IMR-90 (cell line): ENCODE results near the gene MAP3K3. TPM values are rescaled to one million over a fixed set of nuclear protein-coding genes. Genes with fewer than 3 reads are reported as not detected.

ENCODE experiments used
- ATAC-seq: fragments of 200-7000 bp; cut with Tn5 transposase; 2 replicates; pipeline ENCODE4 v1.9.1; 2020; ENCODE audit warnings: low read depth, mild to moderate bottlenecking, moderate library complexity
- BruUV-seq: library from RNA; stranded (reverse); fragments of 400-500 nt; replicated peaks from 2 replicates; lab custom pipeline; 2021; lab: Mats Ljungman, UMichigan
- CTCF ChIA-PET: fragments of 300-600 bp; formaldehyde crosslinking; extraction: SDS; loops from one replicate; lab custom pipeline; 2021; ENCODE audit warnings: antibody characterized with exemption; lab: Yijun Ruan, JAX
- POLR2A ChIA-PET: fragments of 300-600 bp; sonication (Branson Sonifier 250); formaldehyde crosslinking; loops from one replicate; lab custom pipeline; 2022; ENCODE audit warnings: antibody characterized with exemption; ENCODE audit not compliant: unreplicated experiment; lab: Charles Lee
- DNase-seq: peaks from one replicate; pipeline ENCODE4 v3.0.0; 2013
- H2AFZ ChIP-seq: replicated peaks from 2 replicates; pipeline ENCODE3; 2013; ENCODE audit warnings: low read length, mild to moderate bottlenecking; ENCODE audit not compliant: poor library complexity
- H2AK5ac ChIP-seq: 2 replicates; pipeline ENCODE4 v1.6.1; 2013; ENCODE audit warnings: low read depth, low read length, inconsistent platforms
- H2AK9ac ChIP-seq: replicated peaks from 2 replicates; pipeline ENCODE3; 2013; ENCODE audit warnings: mild to moderate bottlenecking, low read depth, low read length, moderate library complexity; ENCODE audit not compliant: poor library complexity
- H2BK120ac ChIP-seq: 2 replicates; pipeline ENCODE4 v1.6.1; 2013; ENCODE audit warnings: low read depth, low read length, inconsistent platforms
- H2BK15ac ChIP-seq: 3 replicates; pipeline ENCODE4 v1.6.1; 2013; ENCODE audit warnings: low read depth, low read length, inconsistent platforms
- H2BK20ac ChIP-seq: 2 replicates; pipeline ENCODE4 v1.6.1; 2013; ENCODE audit warnings: low read depth, mild to moderate bottlenecking, inconsistent platforms, low read length, moderate library complexity
- H2BK5ac ChIP-seq: 2 replicates; pipeline ENCODE4 v1.6.1; 2013; ENCODE audit warnings: mild to moderate bottlenecking, low read depth, low read length, inconsistent platforms; ENCODE audit not compliant: poor library complexity, severe bottlenecking
- H3K14ac ChIP-seq: replicated peaks from 2 replicates; pipeline ENCODE4 v1.6.1; 2013; ENCODE audit warnings: low read depth, low read length, inconsistent platforms
- H3K18ac ChIP-seq: 2 replicates; pipeline ENCODE4 v1.6.1; 2013; ENCODE audit warnings: low read depth, low read length, control low read depth
- H3K23ac ChIP-seq: 2 replicates; pipeline ENCODE4 v1.6.1; 2013; ENCODE audit warnings: low read depth, low read length, inconsistent platforms
- H3K27ac ChIP-seq: 2 replicates; pipeline ENCODE4 v1.5.1; 2013; ENCODE audit warnings: mild to moderate bottlenecking, control low read depth, low read length; ENCODE audit not compliant: insufficient read depth
- H3K27me3 ChIP-seq: 2 replicates; pipeline ENCODE4 v1.6.1; 2013; ENCODE audit warnings: low read length; ENCODE audit not compliant: control insufficient read depth, insufficient read depth
- H3K36me3 ChIP-seq: 2 replicates; pipeline ENCODE4 v1.6.1; 2013; ENCODE audit warnings: low read length, mixed read lengths; ENCODE audit not compliant: control insufficient read depth, insufficient read depth
- H3K4ac ChIP-seq: 2 replicates; pipeline ENCODE4 v1.6.1; 2013; ENCODE audit warnings: low read depth, low read length, inconsistent platforms
- H3K4me1 ChIP-seq: 2 replicates; pipeline ENCODE4 v1.6.1; 2013; ENCODE audit warnings: low read length, mixed read lengths; ENCODE audit not compliant: control insufficient read depth, insufficient read depth
- H3K4me2 ChIP-seq: 2 replicates; pipeline ENCODE4 v1.6.1; 2013; ENCODE audit warnings: low read depth, mild to moderate bottlenecking, control low read depth, low read length, moderate library complexity
- H3K4me3 ChIP-seq: 2 replicates; pipeline ENCODE4 v1.5.1; 2013; ENCODE audit warnings: low read depth, mild to moderate bottlenecking, control low read depth, low read length, moderate library complexity; ENCODE audit not compliant: insufficient read depth
- H3K56ac ChIP-seq: 2 replicates; pipeline ENCODE4 v1.6.1; 2013; ENCODE audit warnings: low read length, inconsistent platforms; ENCODE audit not compliant: insufficient read depth; ENCODE audit errors: extremely low read depth
- H3K79me1 ChIP-seq, 2 experiments: 2 replicates each; pipeline ENCODE4 v1.6.1; 2013; ENCODE audit warnings: low read length in 2 of 2, inconsistent platforms in 1 of 2, low read depth in 1 of 2
- H3K9ac ChIP-seq: 2 replicates; pipeline ENCODE4 v1.6.1; 2013; ENCODE audit warnings: low read depth, low read length, control low read depth
- H3K9me1 ChIP-seq: 2 replicates; pipeline ENCODE4 v1.6.1; 2013; ENCODE audit warnings: low read length, inconsistent platforms; ENCODE audit not compliant: insufficient read depth
- H3K9me3 ChIP-seq: 2 replicates; pipeline ENCODE4 v1.6.1; 2013; ENCODE audit warnings: low read length; ENCODE audit not compliant: control insufficient read depth, insufficient read depth
- H4K20me1 ChIP-seq: 2 replicates; pipeline ENCODE4 v1.6.1; 2013; ENCODE audit warnings: low read length, inconsistent platforms; ENCODE audit not compliant: insufficient read depth
- H4K5ac ChIP-seq: 2 replicates; pipeline ENCODE4 v1.6.1; 2013; ENCODE audit warnings: mild to moderate bottlenecking, low read depth, low read length, control low read depth
- H4K8ac ChIP-seq, 2 experiments: 2 replicates each; pipeline ENCODE4 v1.6.1; 2013; ENCODE audit warnings: low read depth in 2 of 2, low read length in 2 of 2, control low read depth in 1 of 2, inconsistent platforms in 1 of 2
- H4K91ac ChIP-seq: 2 replicates; pipeline ENCODE4 v1.6.1; 2013; ENCODE audit warnings: low read depth, low read length, inconsistent platforms; ENCODE audit not compliant: insufficient read depth
- BHLHE40 ChIP-seq: fragments of 150-350 bp; IDR thresholded peaks from 2 replicates; pipeline ENCODE4 v1.6.1; 2016; ENCODE audit warnings: mild to moderate bottlenecking, low read depth, low read length
- CHD1 ChIP-seq: IDR thresholded peaks from 2 replicates; pipeline ENCODE4 v1.6.1; 2012; ENCODE audit warnings: low read depth, low read length, improper control_type of control experiment
- MAZ ChIP-seq: IDR thresholded peaks from 2 replicates; pipeline ENCODE4 v1.6.1; 2012; ENCODE audit warnings: low read depth, mild to moderate bottlenecking, low read length, improper control_type of control experiment, moderate library complexity, borderline replicate concordance
- POLR2A ChIP-seq: IDR thresholded peaks from 2 replicates; pipeline ENCODE4 v1.6.1; 2012; ENCODE audit warnings: mild to moderate bottlenecking, low read depth, low read length
- WGBS, 2 experiments: methylation state at CpG; one replicate each; pipeline versions ENCODE4 v1.1.5 to v1.1.7; 2013; ENCODE audit warnings: missing lambda C conversion rate in 2 of 2; ENCODE audit not compliant: insufficient read length in 1 of 2; ENCODE audit errors: extremely low coverage in 2 of 2; 5-methylcytosine and 5-hydroxymethylcytosine counted together
- dilution Hi-C: fragments of 300-500 bp; cut with HindIII; formaldehyde crosslinking; loops from one replicate; pipeline ENCODE4 v1.14.3; 2018; ENCODE audit warnings: low sequenced_read_pairs; ENCODE audit not compliant: unreplicated experiment
- in situ Hi-C: fragments of 300-500 bp; cut with MboI; formaldehyde crosslinking; loops from 3 replicates; pipeline ENCODE4 v1.14.3; 2019; ENCODE audit warnings: low sequenced_read_pairs, inconsistent platforms, mixed read lengths
- intact Hi-C: fragments of 100-400 bp; cut with micrococcal nuclease; formaldehyde crosslinking; loops from 2 replicates; pipeline ENCODE4 v1.10.0; 2022
- polyA plus RNA-seq, 3 experiments: library from polyadenylated mRNA; depleted of rRNA; stranded (reverse); fragments of >200 nt; gene quantifications; 2 replicates each; pipeline ENCODE4 v1.2.3, GENCODE V29; 2012; ENCODE audit warnings: low replicate concordance in 1 of 3
- total RNA-seq: library from RNA; depleted of rRNA; stranded (reverse); fragments of >200 nt; gene quantifications from 2 replicates; pipeline ENCODE4 v1.2.3, GENCODE V29; 2012
- TF ChIP-seq, protein P1 (sequence below): conservative IDR thresholded peaks from 2 replicates; pipeline ENCODE4 v1.5.1; 2012; ENCODE audit warnings: mild to moderate bottlenecking, low read depth, low read length, improper control_type of control experiment

MAP3K3 gene
- total and polyA plus RNA-seq, 2 of the 4 experiments (the other 2 are of a cell fraction): 19.1 to 25.6 TPM

- no TSS peak for BruUV-seq
- H2BK5ac ChIP-seq: no peak overlapping the region
- H2BK120ac ChIP-seq: no peak overlapping the region
- H3K9me3 ChIP-seq: no peaks in the 10 kb centered on the region
- H2BK20ac ChIP-seq: no peak overlapping the region
- H2AK5ac ChIP-seq: no peak overlapping the region
- no peak overlapping the region for H3K56ac ChIP-seq
- H3K4me3 ChIP-seq: no peak overlapping the region
- H3K4me2 ChIP-seq: no peak overlapping the region
- peaks cover 9% of the 10 kb centered on the region; the same call in 1 of the 2 replicates for H3K36me3 ChIP-seq
- no peak overlapping the region for H4K5ac ChIP-seq
- peaks cover 0 to 7% of the 10 kb centered on the region in 2 experiments; a peak in 1 of 4 replicates for H3K79me1 ChIP-seq
- H3K27me3 ChIP-seq: no peaks in the 10 kb centered on the region
- in situ Hi-C loops: no loop called here
- TF ChIP-seq POLR2A (no peak), BHLHE40 (no peak), MAZ (no peak), CHD1 (no peak)
- TF ChIP-seq, protein P1, sequence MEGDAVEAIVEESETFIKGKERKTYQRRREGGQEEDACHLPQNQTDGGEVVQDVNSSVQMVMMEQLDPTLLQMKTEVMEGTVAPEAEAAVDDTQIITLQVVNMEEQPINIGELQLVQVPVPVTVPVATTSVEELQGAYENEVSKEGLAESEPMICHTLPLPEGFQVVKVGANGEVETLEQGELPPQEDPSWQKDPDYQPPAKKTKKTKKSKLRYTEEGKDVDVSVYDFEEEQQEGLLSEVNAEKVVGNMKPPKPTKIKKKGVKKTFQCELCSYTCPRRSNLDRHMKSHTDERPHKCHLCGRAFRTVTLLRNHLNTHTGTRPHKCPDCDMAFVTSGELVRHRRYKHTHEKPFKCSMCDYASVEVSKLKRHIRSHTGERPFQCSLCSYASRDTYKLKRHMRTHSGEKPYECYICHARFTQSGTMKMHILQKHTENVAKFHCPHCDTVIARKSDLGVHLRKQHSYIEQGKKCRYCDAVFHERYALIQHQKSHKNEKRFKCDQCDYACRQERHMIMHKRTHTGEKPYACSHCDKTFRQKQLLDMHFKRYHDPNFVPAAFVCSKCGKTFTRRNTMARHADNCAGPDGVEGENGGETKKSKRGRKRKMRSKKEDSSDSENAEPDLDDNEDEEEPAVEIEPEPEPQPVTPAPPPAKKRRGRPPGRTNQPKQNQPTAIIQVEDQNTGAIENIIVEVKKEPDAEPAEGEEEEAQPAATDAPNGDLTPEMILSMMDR: no peak
- H4K91ac ChIP-seq: no peak overlapping the region
- H2AK9ac ChIP-seq: no peak overlapping the region
- H2BK15ac ChIP-seq: no peak overlapping the region
- WGBS, 2 experiments: no CpG with 5 or more reads among the region's 3 CpGs
- ChIA-PET POLR2A (no interaction called here), CTCF (no interaction called here)
- H4K20me1 ChIP-seq: no peaks in the 10 kb centered on the region
- no peak for ATAC-seq
- H3K14ac ChIP-seq: no peak overlapping the region
- H3K9me1 ChIP-seq: peaks cover 11% of the 10 kb centered on the region; the same call in 1 of the 2 replicates
- peaks cover 2% of the 10 kb centered on the region; the same call in 1 of the 2 replicates for H3K4me1 ChIP-seq
- no peak overlapping the region for H2AFZ ChIP-seq
- H3K18ac ChIP-seq: no peak overlapping the region
- dilution Hi-C loops: no loop called here
- intact Hi-C loops: no loop called here
- no peak overlapping the region for H3K27ac ChIP-seq
- no peak overlapping the region for H3K23ac ChIP-seq
- no peak overlapping the region for H3K4ac ChIP-seq
- H3K9ac ChIP-seq: no peak overlapping the region
- no peak overlapping the region for H4K8ac ChIP-seq
- DNase-seq: no peak
Observed at GRCh38 chr17:63716426-63716825, 94.2 kb downstream of the MAP3K3 start.
